ENCODE results near the gene RPL36.

Gene RPL36

DNA sequence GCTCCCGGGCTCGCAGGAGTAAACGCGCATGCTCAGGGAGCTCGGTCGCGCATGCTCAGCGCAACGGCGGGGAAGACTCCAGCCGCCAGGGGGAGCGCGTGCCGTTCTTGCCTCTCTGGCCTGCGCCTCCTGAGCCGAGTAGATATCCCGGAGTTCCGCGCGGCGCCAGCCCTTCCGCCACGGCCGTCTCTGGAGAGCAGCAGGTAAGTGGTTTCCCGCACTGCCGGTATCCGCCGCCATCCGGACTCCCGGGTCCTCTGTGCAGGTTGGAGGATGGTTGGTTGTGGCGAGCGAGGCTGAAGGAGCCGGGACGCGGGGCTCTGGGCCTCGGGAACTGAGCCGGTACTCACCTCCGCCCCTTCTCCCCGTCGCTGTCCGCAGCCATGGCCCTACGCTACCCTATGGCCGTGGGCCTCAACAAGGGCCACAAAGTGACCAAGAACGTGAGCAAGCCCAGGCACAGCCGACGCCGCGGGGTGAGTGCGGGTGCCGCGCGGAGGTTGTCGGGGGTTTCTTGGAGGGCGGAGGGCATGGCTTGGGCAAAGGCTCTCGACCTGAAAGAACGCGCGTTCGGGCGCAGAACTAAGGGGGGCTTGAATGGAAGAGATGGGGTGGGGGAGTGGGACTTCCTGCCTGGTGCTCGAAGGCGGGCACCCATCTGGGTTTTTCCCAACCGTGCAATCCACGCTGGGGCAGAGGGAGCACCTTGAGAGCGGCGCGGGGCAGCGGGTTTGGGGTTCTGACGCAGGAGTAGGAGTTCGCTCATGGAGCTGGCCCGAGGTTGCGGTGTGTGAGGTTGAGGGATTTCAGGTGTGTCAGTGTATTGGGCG, at the start of gene RPL36:
Gene RPL36, plus strand, starts transcription at position 171 of the 830 bp plus-strand sequence. Its CDS starts 213 bp downstream, at position 384.
- peak; percentile 98 for DNase-seq (ENCODE audit: low read depth in 1 of 2, low spot score in 1 of 2)

DNA sequence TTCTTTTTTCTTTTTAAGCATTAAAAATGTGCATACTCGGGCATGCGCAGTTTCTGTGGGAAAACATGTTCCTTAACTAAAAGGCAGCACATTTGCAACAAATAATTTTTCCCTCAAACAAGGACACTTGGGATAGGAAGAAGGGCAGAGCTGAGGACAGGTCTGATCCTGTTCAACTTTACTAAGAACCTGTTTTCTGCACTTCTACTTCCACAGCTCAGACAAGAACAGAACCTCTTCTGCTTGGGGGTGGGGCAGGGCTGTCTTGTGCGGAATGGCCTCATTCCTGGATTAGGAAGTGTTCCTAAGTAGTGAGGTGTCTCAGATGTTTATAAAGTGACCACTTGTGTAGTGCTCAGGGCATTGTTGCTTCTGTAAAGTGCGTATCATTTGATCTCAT, 48.9 kb upstream of the RPL36 start:
- no peak for DNase-seq (ENCODE audit: low read depth in 1 of 2, low spot score in 1 of 2)

DNA sequence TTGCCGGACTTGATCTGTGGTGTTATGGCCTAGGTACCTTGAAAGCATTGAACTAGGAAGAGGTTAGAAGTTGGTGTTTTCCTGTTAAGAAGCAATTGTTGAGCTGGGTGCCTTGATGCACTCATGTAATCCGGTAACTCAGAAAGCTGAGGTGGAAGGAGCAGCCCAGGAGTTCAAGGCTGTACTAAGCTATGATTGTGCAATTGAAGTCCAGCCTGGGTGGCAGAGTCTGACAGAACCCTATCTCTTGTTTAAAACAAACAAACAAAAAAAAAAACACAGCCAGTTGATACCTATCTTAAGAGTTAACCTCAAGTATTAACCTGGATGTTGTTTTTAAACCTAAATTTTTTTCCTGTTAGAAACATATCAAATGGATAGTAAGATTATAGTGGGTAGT, 47.9 kb upstream of the RPL36 start:
- DNase-seq (ENCODE audit: low read depth in 1 of 2, low spot score in 1 of 2): no peak

DNA sequence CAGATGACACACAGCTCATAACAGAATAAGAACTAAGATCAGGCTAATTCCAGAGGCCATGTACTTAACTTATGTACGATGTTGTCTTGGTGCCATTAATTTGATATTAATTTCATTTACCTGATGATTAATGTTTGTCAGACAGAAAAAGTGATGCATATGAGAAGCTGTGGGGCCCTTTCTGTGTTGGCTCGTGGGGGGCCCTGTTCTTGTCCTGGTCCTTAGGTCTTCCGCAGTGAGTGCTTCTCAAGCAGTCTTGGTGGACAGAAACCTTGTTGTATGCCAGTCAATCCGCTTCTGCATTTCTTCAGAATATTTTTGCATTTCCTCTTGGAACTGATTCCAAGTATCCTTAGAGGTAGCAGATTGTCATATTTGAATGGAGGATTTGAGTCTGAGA, 47.0 kb upstream of the RPL36 start:
- DNase-seq (ENCODE audit: low read depth in 1 of 2, low spot score in 1 of 2): no peak

DNA sequence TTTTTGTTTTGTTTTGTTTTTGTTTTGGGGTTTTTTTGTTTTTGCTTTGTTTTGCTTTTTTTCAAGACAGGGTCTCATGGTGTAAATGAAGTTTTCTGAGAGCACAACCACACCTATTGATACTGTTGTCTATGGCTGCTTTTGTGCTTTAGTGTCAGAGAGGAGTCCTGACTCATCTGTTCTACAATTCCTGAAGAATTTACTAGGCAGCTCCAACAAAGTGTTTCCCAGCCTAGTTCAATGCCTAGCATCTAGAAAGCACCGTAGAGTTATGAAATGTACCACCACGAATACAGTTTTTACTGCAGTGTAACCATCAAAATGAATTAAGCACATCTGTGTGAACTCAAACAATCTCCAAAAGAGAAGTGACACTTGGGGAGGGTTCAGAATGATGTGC, 46.1 kb upstream of the RPL36 start:
- no peak for DNase-seq (ENCODE audit: low read depth in 1 of 2, low spot score in 1 of 2)

DNA sequence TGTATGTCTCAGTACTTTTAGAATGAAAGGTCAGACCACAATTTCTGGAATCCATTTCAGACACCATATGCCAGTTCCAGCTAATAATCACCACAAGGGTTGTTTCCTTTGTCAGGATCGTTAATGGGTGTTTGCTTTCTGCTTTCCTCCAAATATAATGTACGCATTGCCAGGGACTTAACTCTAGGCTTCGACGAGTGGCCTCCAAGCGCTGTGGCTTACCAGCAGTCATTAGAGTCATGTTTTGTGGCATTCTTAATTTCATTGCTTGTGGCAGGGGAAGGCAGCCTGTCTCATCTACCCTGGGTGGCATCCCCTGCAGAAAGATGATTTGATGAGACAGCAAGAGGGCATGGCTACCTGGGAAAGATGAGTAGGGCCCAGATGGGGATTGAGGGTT, 44.7 kb upstream of the RPL36 start:
- DNase-seq (ENCODE audit: low read depth in 1 of 2, low spot score in 1 of 2): no peak

DNA sequence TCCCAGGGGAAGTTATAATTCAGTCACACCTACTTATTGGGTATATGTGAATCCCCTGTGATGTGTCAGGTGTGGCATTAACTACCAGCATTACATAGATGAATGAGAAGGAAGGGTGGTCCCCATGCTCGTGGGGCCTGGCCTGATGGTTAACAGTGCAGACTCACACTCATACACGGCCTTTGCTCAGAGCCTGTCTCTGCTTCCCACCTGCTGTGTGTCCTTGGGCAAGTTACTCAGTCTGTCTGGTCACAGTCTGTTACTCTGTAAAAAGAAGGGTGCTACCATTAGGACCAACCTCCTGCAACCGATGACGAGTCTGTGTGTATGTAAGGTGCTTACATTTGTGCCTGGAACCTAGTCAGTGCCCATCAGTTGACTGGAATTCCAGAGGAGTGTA, 43.4 kb upstream of the RPL36 start:
- no peak for DNase-seq (ENCODE audit: low read depth in 1 of 2, low spot score in 1 of 2)

DNA sequence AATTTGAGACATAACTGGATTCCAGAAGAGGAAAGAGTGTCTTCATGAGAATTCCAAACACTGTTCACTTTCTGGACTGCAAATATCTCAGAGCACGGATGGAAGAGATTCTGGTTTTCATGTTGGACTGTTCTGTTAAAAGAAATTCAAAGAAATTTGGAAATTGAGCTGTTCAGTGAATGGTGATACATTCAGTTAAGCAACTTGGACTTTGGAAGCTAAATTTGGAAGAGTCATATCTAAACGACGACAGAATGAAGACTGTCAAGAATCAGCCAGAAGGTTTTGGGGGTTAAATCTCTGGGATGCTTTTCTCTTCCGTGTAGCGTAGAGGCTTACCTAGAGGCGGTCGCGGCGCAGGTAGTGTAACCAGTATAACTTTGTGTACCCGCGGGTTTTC, 41.6 kb upstream of the RPL36 start:
- DNase-seq (ENCODE audit: low read depth in 1 of 2, low spot score in 1 of 2): no peak

DNA sequence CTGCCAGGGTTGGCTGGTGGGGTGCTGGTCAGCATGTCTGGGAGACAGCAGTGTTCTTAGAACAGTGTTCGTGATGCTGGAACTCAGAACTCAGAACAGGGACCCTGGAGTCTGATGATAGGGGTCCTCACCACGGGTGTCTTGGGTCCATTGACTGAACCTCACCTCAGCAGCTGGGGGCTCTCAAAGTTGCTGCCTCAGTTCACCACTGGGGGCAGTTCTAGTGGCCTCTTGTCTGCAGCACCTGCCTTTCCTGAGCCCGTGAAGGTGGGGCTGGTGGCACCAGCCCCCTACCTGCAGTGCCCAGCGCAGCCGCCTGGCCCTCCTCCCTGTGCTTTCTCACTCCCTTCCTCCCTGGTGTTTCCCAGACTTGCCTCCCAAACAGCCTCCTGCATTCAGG, 38.7 kb upstream of the RPL36 start:
- DNase-seq (ENCODE audit: low read depth in 1 of 2, low spot score in 1 of 2): no peak

DNA sequence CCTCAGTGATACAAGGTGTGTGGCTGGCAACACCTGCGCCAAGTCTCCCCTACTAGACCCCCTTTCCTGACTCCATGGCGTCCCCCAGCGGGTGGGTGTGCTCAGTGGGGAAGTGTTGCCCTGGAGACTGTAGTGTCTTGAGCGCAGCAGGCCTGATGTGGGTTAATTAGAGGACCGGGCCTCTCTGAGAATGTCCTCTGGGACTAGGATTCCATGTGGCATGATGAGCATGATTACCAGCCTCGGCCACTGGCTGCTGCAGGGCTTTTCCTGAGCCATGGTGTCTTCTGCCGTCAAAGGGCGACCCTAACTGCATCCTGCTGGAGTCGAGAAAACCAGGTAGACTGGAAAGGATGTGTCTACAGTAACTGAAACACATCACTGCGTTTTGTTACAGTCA, 37.8 kb upstream of the RPL36 start:
- DNase-seq (ENCODE audit: low read depth in 1 of 2, low spot score in 1 of 2): no peak

DNA sequence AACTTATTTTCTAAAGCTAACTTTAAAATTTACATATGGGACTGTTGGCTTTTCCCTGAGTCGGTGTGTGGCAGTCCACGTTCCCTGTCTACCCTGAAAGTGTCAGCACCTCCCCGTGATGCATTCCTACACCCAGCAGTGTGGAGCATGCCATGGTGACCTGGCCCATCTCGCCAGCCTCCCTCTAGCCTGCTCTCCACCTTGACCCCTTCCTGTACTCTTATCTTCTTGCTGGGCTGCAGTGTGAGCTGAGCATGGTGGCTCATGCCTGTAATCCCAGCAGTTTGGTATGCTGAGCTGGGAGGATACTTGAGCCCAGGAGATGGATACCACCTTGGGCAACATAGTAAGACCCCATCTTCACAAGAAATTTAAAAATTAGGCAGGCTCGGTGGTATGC, 35.2 kb upstream of the RPL36 start:
- DNase-seq (ENCODE audit: low read depth in 1 of 2, low spot score in 1 of 2): no peak

DNA sequence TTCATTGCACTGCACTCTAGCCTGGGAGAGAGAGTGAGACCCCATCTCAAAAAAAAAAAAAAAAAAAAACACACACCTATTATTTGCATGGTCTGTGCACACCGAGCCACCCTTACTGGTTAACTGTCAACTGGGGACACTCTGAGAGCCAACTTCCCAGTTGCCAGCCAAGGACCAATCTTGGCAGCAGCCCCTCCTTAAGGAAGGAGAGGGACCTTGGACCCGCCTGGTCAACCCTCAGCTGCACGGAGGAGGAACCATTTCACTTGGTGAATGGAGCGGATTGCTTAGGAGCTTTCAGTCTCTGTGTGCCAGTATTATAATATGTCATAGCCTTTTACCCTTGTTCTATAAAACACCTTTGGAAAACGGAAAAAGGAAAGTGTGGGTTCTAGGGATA, 34.7 kb upstream of the RPL36 start:
- no peak for DNase-seq (ENCODE audit: low read depth in 1 of 2, low spot score in 1 of 2)

DNA sequence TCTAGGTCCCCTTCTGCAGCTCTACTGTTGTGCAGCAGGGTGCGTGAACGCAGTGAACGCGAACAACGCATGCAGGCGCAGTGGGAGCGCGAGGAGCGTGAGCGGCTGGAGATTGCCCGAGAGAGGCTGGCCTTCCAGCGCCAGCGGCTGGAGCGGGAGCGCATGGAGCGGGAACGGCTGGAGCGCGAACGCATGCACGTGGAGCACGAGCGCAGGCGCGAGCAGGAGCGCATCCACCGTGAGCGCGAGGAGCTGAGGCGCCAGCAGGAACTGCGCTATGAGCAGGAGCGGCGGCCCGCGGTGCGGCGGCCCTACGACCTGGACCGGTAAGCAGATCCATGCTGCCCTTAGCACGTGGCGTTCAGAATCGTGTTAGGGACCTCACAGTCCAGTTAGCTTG, 28.6 kb upstream of the RPL36 start:
- DNase-seq (ENCODE audit: low read depth in 1 of 2, low spot score in 1 of 2): no peak

DNA sequence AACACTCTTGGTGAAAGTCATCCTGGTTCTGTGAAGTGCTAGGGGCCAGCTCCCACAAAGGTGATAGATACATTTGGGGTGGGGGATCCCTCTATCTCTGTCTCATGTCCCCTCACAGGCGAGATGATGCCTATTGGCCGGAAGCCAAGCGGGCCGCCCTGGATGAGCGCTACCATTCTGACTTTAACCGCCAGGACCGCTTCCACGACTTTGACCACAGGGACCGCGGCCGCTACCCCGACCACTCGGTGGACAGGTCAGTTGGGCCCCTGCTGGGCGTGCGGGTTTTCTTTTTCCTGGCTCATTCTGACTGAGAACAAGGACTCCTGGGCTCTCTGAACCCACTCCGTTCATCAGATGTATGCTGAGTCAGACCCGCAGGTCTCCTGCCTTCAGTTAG, 26.2 kb upstream of the RPL36 start:
- no peak for DNase-seq (ENCODE audit: low read depth in 1 of 2, low spot score in 1 of 2)

DNA sequence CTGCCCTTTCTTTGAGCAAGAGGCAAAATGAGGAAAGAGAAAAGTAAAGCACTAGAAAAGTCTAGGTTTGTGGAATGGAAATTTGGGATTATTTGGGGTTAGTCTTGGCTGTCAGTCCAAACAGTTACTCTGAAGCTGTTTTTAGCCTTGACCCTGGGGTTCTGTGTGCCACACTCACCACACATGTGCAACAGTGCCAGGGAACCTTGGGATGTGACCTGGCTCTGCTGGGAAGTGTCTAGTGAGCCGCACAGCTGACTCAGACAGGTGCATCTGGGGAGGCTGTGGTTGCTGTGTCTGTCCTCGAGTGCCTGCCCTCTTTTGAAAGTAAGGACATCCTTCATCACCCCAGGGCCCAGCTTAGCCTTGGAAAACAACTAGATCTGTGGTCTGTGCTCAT, 25.6 kb upstream of the RPL36 start:
- no peak for DNase-seq (ENCODE audit: low read depth in 1 of 2, low spot score in 1 of 2)

DNA sequence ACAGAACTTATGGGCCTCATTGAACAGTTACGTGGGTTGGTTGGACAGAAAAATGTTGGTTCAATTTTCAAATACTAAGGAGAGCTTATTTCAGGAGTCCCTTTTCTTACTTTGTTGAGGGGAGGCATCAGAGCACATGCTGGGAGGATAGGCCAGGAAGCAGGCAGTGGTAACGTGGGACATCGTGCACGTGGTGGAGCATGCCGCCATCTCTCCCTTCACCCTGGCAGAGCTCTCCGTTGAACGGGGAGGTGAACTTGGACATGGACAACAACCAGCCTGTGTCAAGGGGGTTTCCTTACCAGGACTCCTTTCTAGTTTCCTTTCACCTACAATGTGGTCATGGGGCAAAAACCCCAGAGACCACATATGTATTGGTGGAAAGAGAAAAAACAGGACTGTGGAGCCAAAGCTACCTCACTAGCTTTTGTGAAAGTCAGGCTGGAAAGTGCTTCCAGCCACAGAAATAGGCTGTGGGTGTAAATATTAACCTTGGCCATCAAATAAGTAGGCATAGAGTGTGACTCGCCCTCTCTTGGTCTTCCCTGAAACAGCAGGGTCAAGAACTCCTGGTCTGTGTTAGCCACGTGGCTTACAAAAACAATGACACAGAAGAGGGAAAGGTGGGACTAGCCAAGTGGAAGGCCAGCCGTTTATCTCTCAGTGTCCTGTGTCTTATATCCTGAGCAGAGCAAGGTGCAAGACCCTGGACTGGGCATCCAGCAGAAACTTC, 24.1 kb upstream of the RPL36 start:
- no peak for DNase-seq (ENCODE audit: low read depth in 1 of 2, low spot score in 1 of 2)

DNA sequence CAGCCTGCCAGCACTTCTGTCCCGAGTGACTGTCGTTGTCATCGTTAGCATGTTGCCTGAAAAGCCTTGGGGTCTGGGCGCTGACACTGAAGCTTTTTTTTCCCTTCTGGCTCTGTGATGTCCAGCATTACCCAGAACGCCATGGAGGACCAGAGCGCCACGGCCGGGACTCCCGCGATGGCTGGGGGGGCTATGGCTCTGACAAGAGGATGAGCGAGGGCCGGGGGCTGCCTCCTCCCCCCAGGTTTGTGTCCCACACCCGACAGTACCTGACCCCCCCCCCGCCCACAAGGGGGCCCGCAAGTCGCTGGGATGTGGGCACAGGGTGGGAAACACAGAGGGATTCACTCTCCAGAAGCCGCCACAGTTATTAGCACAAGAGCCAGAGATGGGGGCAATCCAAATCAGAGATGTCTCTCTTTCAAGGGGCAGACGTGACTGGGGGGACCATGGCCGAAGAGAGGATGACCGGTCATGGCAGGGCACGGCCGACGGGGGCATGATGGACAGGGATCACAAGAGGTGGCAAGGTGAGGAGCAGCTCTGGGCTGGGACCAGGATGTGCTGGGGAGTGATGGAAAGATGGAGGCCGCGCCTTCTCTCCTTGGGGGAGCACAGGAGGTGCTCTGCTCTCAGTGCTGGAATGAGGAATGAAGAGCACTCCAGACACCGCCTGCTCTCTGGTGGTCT, 23.0 kb upstream of the RPL36 start:
- DNase-seq (ENCODE audit: low read depth in 1 of 2, low spot score in 1 of 2): no peak

DNA sequence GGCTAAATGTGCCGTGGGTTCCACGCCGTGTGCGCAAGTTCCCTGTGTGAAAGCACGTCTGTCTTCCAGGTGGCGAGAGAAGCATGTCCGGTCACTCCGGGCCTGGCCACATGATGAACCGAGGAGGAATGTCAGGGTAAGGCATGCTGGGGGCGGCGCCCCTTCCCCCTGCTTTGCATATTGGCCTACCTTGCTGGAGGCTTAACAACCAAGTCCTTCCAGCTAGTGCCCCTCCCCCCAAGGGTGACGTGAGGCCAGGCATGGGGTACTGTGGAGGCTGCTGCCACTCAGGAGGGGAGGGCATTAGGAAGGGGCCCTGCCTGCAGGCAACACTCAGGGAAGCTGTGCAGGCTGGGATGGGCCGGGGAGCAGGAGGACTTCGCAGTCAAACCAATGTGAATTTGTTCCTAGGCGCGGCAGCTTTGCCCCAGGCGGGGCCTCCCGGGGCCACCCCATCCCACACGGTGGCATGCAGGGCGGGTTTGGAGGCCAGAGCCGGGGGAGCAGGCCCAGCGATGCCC, 22.3 kb upstream of the RPL36 start:
- no peak for DNase-seq (ENCODE audit: low read depth in 1 of 2, low spot score in 1 of 2)

DNA sequence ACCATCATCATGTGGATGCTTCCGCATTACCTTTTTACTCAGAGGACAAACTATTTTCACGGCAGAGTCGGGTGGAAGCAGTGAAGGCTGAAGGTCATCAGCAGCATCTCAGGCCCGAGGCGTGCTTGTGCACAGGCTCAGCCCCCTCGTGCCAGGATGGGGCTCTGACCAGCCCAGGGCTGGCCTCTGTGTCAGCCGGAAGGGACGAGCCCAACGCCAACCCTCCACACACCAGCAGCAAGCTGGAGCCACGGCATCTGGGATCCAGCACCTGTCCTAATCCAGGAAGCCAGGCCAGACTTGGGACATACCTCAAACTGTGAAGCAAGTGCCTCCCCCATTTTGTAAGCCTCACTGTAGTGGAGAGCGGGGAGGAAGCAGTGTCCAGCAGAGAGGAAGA, 20.9 kb upstream of the RPL36 start:
- no peak for DNase-seq (ENCODE audit: low read depth in 1 of 2, low spot score in 1 of 2)

DNA sequence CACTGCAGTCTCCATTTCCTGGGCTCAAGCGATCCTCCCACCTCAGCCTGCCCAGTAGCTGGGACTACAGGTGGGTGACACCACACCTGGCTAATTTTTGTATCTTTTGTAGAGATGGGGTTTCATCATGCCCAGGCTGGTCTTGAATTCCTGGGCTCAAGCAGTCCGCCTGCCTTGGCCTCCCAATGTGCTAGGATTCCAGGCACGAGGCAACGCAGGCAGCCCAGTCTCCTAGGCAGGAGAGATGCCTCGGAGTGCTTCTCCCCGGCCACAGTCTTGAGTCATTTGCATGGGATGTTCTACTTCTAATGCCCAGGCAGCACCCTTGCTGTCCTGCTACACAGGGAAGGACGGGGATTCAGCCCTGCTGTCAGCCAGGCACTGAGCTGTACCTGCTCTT, 18.5 kb upstream of the RPL36 start:
- no peak for DNase-seq (ENCODE audit: low read depth in 1 of 2, low spot score in 1 of 2)

DNA sequence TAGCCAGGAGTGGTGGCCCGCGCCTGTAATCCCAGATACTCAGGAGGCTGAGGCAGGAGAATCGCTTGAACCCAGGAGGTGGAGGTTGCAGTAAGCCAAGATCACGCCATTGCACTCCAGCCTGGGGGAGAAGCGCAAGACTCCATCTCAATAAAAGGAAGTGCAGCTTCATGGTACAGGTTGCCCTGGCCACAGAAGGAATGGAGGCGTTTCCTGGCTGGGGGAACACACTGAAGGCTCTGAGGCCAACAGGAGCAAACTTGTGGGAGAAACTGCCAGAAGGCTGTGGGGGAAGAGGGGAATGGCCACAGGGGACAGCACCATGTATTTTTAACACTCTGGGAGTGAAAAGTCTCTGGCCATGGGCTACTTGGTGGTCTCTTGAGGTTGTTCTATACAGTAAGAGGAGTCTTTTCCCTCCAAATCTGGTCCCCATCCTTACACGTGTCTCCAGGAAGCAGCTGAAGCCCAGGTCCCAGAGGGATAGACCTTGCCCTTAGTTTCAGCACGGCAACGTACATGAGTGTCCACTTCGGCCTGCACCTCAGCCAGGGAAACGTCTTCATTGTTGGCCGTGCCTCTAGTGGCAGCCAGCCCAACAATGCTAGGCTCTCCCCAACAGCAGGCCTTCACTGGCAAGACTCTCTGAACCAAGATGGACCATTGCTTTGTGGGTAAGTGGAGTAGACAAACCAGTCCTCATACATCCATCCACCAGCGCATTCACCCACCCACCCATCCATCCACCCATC, 17.2 kb upstream of the RPL36 start:
- DNase-seq (ENCODE audit: low read depth in 1 of 2, low spot score in 1 of 2): no peak

All from activated T-helper 1 cell treated with anti-CD3 and anti-CD28 coated beads, Interleukin-2, amount 50 U/mL, for 16 hours (primary cell).